NCI-H524 (cell line): ENCODE data around the gene SORL1.
A peak's percentile ranks its signal among the peaks of the same experiment; 100 is the strongest.
"Not testable (repeated sequence)": the region's sequence is repeated elsewhere in the genome, so short reads cannot be mapped to it uniquely, and the experiment has no call there.

ENCODE experiments used
- DNase-seq, 2 experiments: peaks; one replicate each; lab custom pipeline; 2025; lab: John Stamatoyannopoulos, UW

Gene SORL1

GRCh38 chr11:121451986-121452608, at the start of gene SORL1:
TSS of gene SORL1 (plus strand) at chr11:121452314. CDS start at chr11:121452332, 18 bp downstream.
- peak; percentile 17 to 71 for DNase-seq

- DNase-seq: no peak
Observed at GRCh38 chr11:121405646-121406045, 46.5 kb upstream of the SORL1 start.

- no peak for DNase-seq
Observed at GRCh38 chr11:121406291-121406690, 45.8 kb upstream of the SORL1 start.

- no peak for DNase-seq
Observed at GRCh38 chr11:121408830-121409229, 43.3 kb upstream of the SORL1 start.

- not testable (repeated sequence) for DNase-seq
Observed at GRCh38 chr11:121410041-121410440, 42.1 kb upstream of the SORL1 start.

GRCh38 chr11:121411330-121411729, 40.8 kb upstream of the SORL1 start:
- not testable (repeated sequence) for DNase-seq

GRCh38 chr11:121412000-121412587, 40.0 kb upstream of the SORL1 start:
- no peak for DNase-seq

- no peak for DNase-seq
Observed at GRCh38 chr11:121412711-121413415, 39.3 kb upstream of the SORL1 start.

GRCh38 chr11:121414141-121414913, 37.8 kb upstream of the SORL1 start:
- no peak for DNase-seq

GRCh38 chr11:121415856-121416255, 36.3 kb upstream of the SORL1 start:
- no peak for DNase-seq

GRCh38 chr11:121417055-121417551, 35.0 kb upstream of the SORL1 start:
- no peak for DNase-seq

- DNase-seq: no peak
Observed at GRCh38 chr11:121417607-121418006, 34.5 kb upstream of the SORL1 start.

- DNase-seq: peak; percentile 73 to 89
Observed at GRCh38 chr11:121418625-121419114, 33.4 kb upstream of the SORL1 start.

GRCh38 chr11:121419836-121420235, 32.3 kb upstream of the SORL1 start:
- no peak for DNase-seq

GRCh38 chr11:121420398-121420797, 31.7 kb upstream of the SORL1 start:
- no peak for DNase-seq

- no peak for DNase-seq
Observed at GRCh38 chr11:121421149-121421901, 30.8 kb upstream of the SORL1 start.

- DNase-seq: no peak
Observed at GRCh38 chr11:121422675-121423074, 29.4 kb upstream of the SORL1 start.

GRCh38 chr11:121425828-121426227, 26.3 kb upstream of the SORL1 start:
- no peak for DNase-seq

GRCh38 chr11:121426476-121427399, 25.4 kb upstream of the SORL1 start:
- peak in 1 of 2 experiments; percentile 31 for DNase-seq

GRCh38 chr11:121427400-121427744, 24.7 kb upstream of the SORL1 start:
- no peak for DNase-seq
